GM21381 (cell line): ENCODE measurements around the gene TBKBP1.
"Not testable (repeated sequence)": the region's sequence is repeated elsewhere in the genome, so short reads cannot be mapped to it uniquely, and the experiment has no call there.

Experiments
- ATAC-seq: cut with Tn5 transposase; IDR thresholded peaks from one replicate; pipeline ENCODE4 v1.9.1; 2021; ENCODE audit warnings: mild to moderate bottlenecking, moderate library complexity; ENCODE audit not compliant: unreplicated experiment

Gene TBKBP1

GRCh38 chr17:47731396-47731795 lies 37.4 kb downstream of the TBKBP1 start:
- ATAC-seq, result no peak

GRCh38 chr17:47732399-47733046 lies 38.6 kb downstream of the TBKBP1 start:
- ATAC-seq, result no peak

- ATAC-seq, result peak; percentile 54
Measured at GRCh38 chr17:47733047-47733673, 39.2 kb downstream of the TBKBP1 start, which contains the start of gene TBX21. TBX21 (plus strand) TSS chr17:47733236; CDS start chr17:47733455, 219 bp downstream.

GRCh38 chr17:47733674-47734410 lies 39.9 kb downstream of the TBKBP1 start:
- ATAC-seq, result peak; percentile 4

- ATAC-seq, result no peak
Measured at GRCh38 chr17:47735139-47735464, 41.1 kb downstream of the TBKBP1 start.

GRCh38 chr17:47735536-47736011 lies 41.6 kb downstream of the TBKBP1 start:
- peak; percentile 36 for ATAC-seq

GRCh38 chr17:47736501-47737495 lies 42.8 kb downstream of the TBKBP1 start:
- ATAC-seq, result no peak

GRCh38 chr17:47738178-47738577 lies 44.2 kb downstream of the TBKBP1 start:
- no peak for ATAC-seq

GRCh38 chr17:47739150-47739549 lies 45.2 kb downstream of the TBKBP1 start:
- ATAC-seq, result no peak

GRCh38 chr17:47739945-47740344 lies 46.0 kb downstream of the TBKBP1 start:
- ATAC-seq, result not testable (repeated sequence)

- ATAC-seq, result no peak
Measured at GRCh38 chr17:47741109-47741792, 47.3 kb downstream of the TBKBP1 start.

- no peak for ATAC-seq
Measured at GRCh38 chr17:47741793-47742145, 47.8 kb downstream of the TBKBP1 start.

GRCh38 chr17:47742319-47743181 lies 48.6 kb downstream of the TBKBP1 start:
- ATAC-seq, result no peak

- ATAC-seq, result no peak
Measured at GRCh38 chr17:47744168-47745036, 50.4 kb downstream of the TBKBP1 start.

GRCh38 chr17:47745037-47745380 lies 51.0 kb downstream of the TBKBP1 start:
- no peak for ATAC-seq

GRCh38 chr17:47751471-47751870 lies 57.5 kb downstream of the TBKBP1 start:
- ATAC-seq, result no peak

GRCh38 chr17:47757386-47757785 lies 63.4 kb downstream of the TBKBP1 start:
- no peak for ATAC-seq

- no peak for ATAC-seq
Measured at GRCh38 chr17:47760409-47761140, 66.6 kb downstream of the TBKBP1 start.
